GM18873 (cell line): ENCODE results near the gene CPA4.
"Not testable (repeated sequence)": the region's sequence is repeated elsewhere in the genome, so short reads cannot be mapped to it uniquely, and the experiment has no call there.

Experiments
- ATAC-seq: cut with Tn5 transposase; IDR thresholded peaks from one replicate; pipeline ENCODE4 v1.9.1; 2021; ENCODE audit warnings: mild to moderate bottlenecking, moderate library complexity, moderate number of reproducible peaks; ENCODE audit not compliant: unreplicated experiment, low FRiP score

The CPA4 gene

GRCh38 chr7:130298544-130299326 is 5.8 kb downstream of the CPA4 start:
- ATAC-seq, result no peak

DNA sequence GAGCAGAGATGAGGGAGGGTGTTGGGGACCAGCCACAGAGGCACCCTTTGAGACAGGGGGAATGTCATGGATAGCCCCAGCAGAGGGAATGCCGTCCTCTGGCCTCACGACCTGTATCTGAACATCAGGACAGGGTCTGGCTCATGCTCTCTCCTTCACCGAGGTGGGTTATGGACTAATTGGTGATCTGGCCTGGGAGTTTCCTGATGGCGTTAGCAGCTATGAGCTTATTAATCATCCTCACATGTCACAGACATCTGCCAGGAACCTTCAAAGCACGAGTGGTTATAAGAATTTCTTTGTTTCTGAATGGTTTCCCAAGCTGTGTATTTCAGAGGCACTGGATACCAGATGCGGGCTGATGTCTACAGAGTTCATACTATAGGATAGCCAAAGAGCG is 6.9 kb downstream of the CPA4 start:
- ATAC-seq, result no peak

DNA sequence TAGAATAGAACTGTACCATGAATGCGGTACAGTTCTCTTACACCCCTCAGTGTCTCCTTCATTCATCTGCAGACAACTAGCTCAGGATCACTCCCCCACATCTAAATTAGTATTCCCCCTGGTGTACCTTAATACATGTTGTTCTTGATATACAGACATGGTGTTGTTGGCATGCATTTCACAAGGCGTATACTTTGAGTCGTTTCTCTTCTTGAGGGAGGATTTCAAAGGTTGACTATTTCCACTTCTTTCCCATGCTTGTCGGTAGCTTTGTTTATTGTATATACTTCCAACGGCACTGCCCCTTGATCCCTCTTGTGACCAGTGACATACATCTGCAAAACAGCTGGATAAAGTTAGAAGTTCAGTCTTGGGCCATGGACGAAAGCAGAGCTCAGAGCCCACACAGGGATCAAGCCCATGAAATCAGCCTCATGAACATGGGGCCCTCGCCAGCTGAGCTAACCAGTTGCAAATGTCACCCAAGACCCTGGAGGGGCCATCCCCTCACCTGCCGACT is 8.6 kb downstream of the CPA4 start:
- no peak for ATAC-seq

- no peak for ATAC-seq
These were observed 9.7 kb downstream of the CPA4 start for GRCh38 chr7:130302649-130303048.

DNA sequence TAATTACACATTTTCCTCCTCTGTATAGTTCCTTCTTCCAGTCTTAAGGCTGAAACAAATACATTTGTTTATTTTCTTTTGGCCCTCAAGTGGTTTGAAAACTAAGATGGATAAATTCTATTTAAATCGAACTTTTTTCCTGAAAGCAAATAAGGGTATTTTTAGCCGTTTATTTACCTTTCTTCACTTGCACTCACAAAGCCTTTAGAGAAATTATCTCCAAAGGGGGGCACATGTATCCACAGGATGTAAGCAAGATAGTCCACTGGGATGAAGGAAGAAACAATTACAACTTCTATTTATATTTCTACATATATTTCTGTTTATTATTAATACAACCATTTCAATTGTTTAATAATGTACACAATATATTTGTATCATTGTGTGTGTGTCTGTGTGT is 10.2 kb downstream of the CPA4 start:
- no peak for ATAC-seq

DNA sequence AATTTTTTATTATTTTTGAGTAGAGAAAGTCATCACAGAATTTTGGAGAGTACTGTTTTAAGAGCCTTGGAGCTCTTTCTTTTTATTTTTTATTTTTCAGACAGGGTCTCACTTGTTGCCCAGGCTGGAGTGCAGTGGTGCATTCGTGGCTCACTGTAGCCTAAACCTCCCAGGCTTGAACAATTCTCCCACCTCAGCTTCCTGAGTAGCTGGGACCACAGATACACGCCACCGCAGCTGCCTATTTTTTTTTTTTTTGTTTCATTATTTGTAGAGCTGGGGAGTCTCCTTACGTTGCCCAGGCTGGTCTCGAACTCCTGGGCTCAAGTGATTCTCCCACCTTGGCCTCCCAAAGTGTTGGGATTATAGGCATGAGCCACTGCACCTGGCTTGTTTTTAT is 10.6 kb downstream of the CPA4 start:
- no peak for ATAC-seq

DNA sequence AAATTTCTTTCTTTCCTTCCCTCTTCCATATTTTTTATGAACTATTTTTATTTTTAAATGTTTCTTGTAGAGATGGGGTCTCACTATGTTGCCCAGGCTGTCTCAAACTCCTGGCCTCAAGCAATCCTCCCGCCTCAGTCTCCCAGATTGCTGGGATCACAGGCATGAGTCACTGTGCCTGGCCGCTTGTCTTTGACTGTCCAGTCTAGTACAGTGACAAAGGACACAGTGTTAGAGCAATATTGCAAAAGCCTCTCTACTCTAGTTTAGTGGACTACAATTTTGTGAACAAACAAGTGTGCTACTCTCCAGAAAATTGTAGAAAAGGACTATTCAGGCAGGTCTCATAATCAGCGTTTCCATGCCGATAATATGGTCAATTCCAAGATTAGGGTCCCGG is 11.0 kb downstream of the CPA4 start:
- no peak for ATAC-seq

GRCh38 chr7:130304878-130305277 is 11.9 kb downstream of the CPA4 start:
- ATAC-seq, result no peak

DNA sequence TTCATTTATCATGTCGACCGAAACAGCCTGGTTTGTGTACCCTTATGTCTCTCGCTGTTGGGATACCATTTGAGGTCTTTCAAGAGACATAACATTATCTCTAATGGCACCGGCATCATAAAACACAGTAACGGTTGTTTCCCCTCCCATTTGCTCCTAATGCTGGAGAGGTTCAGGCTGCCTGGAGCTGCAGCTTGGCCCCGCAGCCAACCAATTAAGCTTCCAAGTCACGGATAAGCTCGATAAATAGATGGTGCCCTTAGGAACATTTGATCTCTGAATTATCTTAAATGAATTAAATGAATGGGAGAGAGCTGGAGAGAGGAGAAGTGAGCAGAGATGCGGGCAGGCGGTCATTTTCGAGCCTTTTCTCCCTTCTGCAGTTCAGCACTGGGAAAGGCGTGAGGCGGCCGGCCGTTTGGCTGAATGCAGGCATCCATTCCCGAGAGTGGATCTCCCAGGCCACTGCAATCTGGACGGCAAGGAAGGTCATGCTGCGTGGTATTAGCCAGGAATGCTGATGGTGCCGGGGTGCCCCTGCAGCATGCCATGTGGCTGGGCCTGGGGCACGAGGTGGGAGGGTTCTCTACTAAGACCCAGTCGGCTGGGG is 12.6 kb downstream of the CPA4 start:
- ATAC-seq, result no peak

- ATAC-seq, result no peak
These were observed 17.0 kb downstream of the CPA4 start for GRCh38 chr7:130309986-130310385.

GRCh38 chr7:130314305-130314704 is 21.3 kb downstream of the CPA4 start:
- ATAC-seq, result no peak

GRCh38 chr7:130319541-130319940 is 26.6 kb downstream of the CPA4 start:
- ATAC-seq, result no peak

DNA sequence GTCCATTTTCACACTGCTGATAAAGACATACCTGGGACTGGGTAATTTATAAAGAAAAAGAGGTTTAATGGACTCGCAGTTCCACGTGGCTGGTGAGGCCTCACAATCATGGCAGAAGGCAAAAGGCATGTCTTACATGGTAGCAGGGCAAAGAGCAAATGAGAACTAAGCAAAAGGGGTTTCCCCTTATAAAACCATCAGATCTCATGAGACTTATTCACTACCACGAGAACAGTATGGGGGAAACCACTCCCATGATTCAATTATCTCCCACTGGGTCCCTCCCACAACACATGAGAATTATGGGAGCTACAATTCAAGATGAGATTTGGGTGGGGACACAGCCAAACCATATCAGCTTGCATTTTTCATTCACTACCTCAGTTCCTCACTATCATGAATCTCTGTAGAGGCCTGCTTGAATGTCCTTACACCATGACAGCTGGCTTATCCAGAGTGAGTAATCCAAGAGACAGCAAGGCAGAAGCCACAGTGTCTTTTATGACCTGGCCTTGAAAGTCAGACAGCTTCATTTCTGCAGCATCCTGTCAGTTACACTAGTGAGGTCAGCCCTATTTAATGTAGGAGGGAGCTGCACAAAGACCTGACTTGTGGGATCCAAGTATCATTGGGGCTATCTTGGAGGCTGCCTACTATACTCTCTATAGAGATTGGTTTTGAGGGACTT is 28.7 kb downstream of the CPA4 start:
- not testable (repeated sequence) for ATAC-seq

GRCh38 chr7:130322615-130323014 is 29.7 kb downstream of the CPA4 start:
- no peak for ATAC-seq

GRCh38 chr7:130324306-130324943 is 31.5 kb downstream of the CPA4 start:
- ATAC-seq, result no peak

DNA sequence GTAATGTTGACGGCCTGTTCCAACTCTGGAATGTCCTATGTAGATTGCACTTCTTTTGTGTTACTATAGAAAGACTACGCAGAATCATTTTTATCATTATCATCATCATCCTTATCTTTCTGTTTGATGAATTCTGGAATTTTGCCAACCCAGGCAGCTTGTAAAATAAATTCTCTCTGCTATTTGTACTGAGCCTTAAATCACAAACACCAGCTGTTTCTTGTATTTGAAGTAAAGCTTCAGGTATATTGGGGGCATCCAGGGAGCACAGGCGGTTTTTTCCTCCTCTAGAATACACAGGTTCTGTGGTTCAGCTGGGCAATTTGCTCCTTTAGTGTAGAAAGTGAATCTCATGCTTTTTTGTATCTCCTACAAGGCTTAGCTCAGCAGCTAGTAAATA is 36.7 kb downstream of the CPA4 start:
- no peak for ATAC-seq

- ATAC-seq, result no peak
These were observed 39.5 kb downstream of the CPA4 start for GRCh38 chr7:130332259-130333053.

- no peak for ATAC-seq
These were observed 40.9 kb downstream of the CPA4 start for GRCh38 chr7:130333832-130334231.

DNA sequence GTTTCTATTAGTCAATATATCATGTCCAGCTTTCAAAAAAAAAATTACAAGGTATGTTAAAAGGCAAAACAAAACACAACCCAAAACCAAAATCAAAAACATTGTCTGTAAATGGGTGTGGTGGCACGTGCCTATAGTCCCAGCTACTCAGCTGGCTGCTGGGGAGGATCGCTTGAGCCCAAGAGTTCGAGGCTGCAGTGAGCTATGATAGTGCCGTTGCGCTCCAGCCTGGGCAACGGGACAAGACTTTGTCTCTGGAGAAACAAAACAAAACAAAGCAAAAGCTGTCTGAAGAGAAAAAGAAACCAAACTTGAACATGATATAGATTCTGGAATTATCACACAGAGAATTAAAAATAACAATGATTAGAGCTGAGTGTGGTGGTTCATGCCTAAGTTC is 41.3 kb downstream of the CPA4 start:
- no peak for ATAC-seq

GRCh38 chr7:130337410-130337971 is 44.5 kb downstream of the CPA4 start:
- ATAC-seq, result no peak
